Neural progenitor cell (in vitro differentiated cells): ENCODE data around the gene VTI1A. TPM values are rescaled to one million over a fixed set of nuclear protein-coding genes. Genes with fewer than 3 reads are reported as not detected.

ENCODE experiments used
- DNase-seq: peaks from one replicate; pipeline ENCODE4 v3.0.0-alpha.2; 2016; ENCODE audit warnings: low spot score
- H2AFZ ChIP-seq: fragments of 200-600 bp; sonication (generic); replicated peaks from 2 replicates; pipeline ENCODE4 v1.6.1; 2016; ENCODE audit warnings: antibody characterized with exemption
- H3F3A ChIP-seq: fragments of 200-600 bp; sonication (generic); 2 replicates; pipeline ENCODE4 v1.6.1; 2016; ENCODE audit warnings: antibody characterized with exemption, low read depth
- H3K27ac ChIP-seq: fragments of 200-600 bp; sonication (generic); 2 replicates; pipeline ENCODE4 v1.5.1; 2016; ENCODE audit warnings: mild to moderate bottlenecking
- H3K27me3 ChIP-seq: fragments of 200-600 bp; sonication (generic); 2 replicates; pipeline ENCODE4 v1.6.1; 2016; ENCODE audit warnings: mild to moderate bottlenecking, moderate library complexity
- H3K36me3 ChIP-seq: fragments of 200-600 bp; sonication (generic); 2 replicates; pipeline ENCODE4 v1.5.1; 2016
- H3K4me1 ChIP-seq: fragments of 200-600 bp; sonication (generic); 2 replicates; pipeline ENCODE4 v1.6.1; 2016; ENCODE audit warnings: mixed run types
- H3K4me2 ChIP-seq: fragments of 200-600 bp; sonication (generic); 2 replicates; pipeline ENCODE4 v1.6.1; 2016
- H3K4me3 ChIP-seq: fragments of 200-600 bp; sonication (generic); 2 replicates; pipeline ENCODE4 v1.5.1; 2016
- H3K79me2 ChIP-seq: fragments of 200-600 bp; sonication (generic); 2 replicates; pipeline ENCODE4 v1.6.1; 2016; ENCODE audit warnings: low read depth
- H3K9ac ChIP-seq: fragments of 200-600 bp; sonication (generic); 2 replicates; pipeline ENCODE4 v1.6.1; 2016
- H3K9me3 ChIP-seq: fragments of 200-600 bp; sonication (generic); 2 replicates; pipeline ENCODE4 v1.5.1; 2016; ENCODE audit warnings: low read depth
- H4K20me1 ChIP-seq: fragments of 200-600 bp; sonication (generic); 2 replicates; pipeline ENCODE4 v1.6.1; 2016; ENCODE audit warnings: low read depth
- H3K27ac Mint-ChIP-seq: 3 replicates; pipeline ENCODE4 v1.8.0; 2021; ENCODE audit warnings: mixed read lengths
- H3K27me3 Mint-ChIP-seq: 2 replicates; pipeline ENCODE4 v1.8.0; 2022; ENCODE audit warnings: low read depth, mild to moderate bottlenecking, inconsistent platforms, moderate library complexity, mixed read lengths; ENCODE audit not compliant: insufficient read depth
- H3K36me3 Mint-ChIP-seq: 3 replicates; pipeline ENCODE4 v1.8.0; 2021; ENCODE audit warnings: mixed read lengths
- H3K4me1 Mint-ChIP-seq: 3 replicates; pipeline ENCODE4 v1.8.0; 2021; ENCODE audit warnings: mixed read lengths
- H3K4me3 Mint-ChIP-seq: 3 replicates; pipeline ENCODE4 v1.8.0; 2021; ENCODE audit warnings: mild to moderate bottlenecking, moderate library complexity, mixed read lengths
- H3K9me3 Mint-ChIP-seq: 3 replicates; pipeline ENCODE4 v1.8.0; 2020; ENCODE audit warnings: mixed read lengths
- EZH2 ChIP-seq: fragments of 200-600 bp; sonication (generic); IDR thresholded peaks from 2 replicates; pipeline ENCODE4 v1.6.1; 2017; ENCODE audit warnings: antibody characterized with exemption, mild to moderate bottlenecking, moderate library complexity
- EZH2phosphoT487 ChIP-seq: fragments of 200-600 bp; sonication (generic); IDR thresholded peaks from 2 replicates; pipeline ENCODE4 v1.6.1; 2017; ENCODE audit warnings: antibody characterized with exemption
- total RNA-seq: library from RNA; depleted of rRNA; stranded (reverse); fragments of >200 nt; gene quantifications from 2 replicates; pipeline ENCODE4 v1.2.3, GENCODE V29; 2015; ENCODE audit warnings: low replicate concordance
- TF ChIP-seq, protein P1 (sequence below): fragments of 200-600 bp; sonication (generic); IDR thresholded peaks from 2 replicates; pipeline ENCODE4 v1.5.1; 2017; ENCODE audit warnings: antibody characterized with exemption, mild to moderate bottlenecking

Gene VTI1A
- total RNA-seq, 1 donor from 2014 or later, result 28.8 TPM

DNA sequence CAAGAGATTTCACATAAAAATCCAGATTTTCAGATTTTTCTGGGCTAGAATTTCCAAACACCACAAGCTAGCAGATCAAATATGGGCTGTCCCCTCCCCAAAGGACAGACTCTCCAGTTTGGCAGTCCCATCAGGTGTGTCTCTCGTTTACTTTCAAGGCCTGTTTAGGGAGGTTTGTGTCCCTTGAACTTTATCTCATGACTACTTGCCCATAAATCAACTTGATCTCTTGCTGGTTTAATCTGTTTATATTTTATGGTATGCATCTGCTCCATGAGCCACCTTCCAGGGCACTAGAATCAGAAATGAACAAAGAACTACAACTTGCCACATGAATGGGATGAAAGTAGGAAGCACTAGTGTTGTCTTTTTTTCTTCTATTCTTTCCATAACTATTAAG is 5.5 kb upstream of the VTI1A start:
- no peaks in the 10 kb centered on the region for H3K9me3 Mint-ChIP-seq

DNA sequence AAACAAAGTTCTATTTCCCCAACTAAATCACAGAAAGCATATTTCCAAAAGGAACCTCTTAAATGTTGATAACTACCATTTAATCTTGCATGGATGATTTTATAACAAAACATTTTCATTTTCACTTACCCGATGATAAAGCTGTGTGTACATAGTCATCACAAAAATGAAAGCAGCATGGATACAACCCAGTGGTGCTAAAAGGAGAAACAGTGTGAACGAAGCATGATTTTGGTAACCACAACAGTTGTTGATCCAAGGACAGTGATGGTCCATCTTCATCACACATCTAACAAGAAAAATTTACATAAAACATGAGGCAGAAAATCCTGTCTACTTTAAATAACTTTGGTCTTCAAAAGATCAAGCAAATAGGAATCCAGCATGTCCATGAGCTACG is 5.0 kb upstream of the VTI1A start:
- Histone ChIP-seq H2AFZ (no peak overlapping the region), H3K36me3 (no peaks in the 10 kb centered on the region), H3K4me3 (no peak overlapping the region), H3K4me1 (peaks cover 6% of the 10 kb centered on the region), H3K4me2 (no peak overlapping the region), H3K27me3 (no peaks in the 10 kb centered on the region), H3K9ac (peak overlapping the region; percentile 19), H3K79me2 (peaks cover 28% of the 10 kb centered on the region), H3F3A (peaks cover 7% of the 10 kb centered on the region), H3K9me3 (no peaks in the 10 kb centered on the region), H3K27ac (no peak overlapping the region), H4K20me1 (no peaks in the 10 kb centered on the region)
- DNase-seq, result no peak
- Mint-ChIP-seq H3K27me3 (no peaks in the 10 kb centered on the region), H3K9me3 (no peaks in the 10 kb centered on the region), H3K27ac (no peak overlapping the region), H3K4me3 (no peak overlapping the region), H3K4me1 (peaks cover 5% of the 10 kb centered on the region), H3K36me3 (peaks cover 6% of the 10 kb centered on the region)
- TF ChIP-seq EZH2 (no peak), EZH2phosphoT487 (no peak)
- TF ChIP-seq, protein P1, sequence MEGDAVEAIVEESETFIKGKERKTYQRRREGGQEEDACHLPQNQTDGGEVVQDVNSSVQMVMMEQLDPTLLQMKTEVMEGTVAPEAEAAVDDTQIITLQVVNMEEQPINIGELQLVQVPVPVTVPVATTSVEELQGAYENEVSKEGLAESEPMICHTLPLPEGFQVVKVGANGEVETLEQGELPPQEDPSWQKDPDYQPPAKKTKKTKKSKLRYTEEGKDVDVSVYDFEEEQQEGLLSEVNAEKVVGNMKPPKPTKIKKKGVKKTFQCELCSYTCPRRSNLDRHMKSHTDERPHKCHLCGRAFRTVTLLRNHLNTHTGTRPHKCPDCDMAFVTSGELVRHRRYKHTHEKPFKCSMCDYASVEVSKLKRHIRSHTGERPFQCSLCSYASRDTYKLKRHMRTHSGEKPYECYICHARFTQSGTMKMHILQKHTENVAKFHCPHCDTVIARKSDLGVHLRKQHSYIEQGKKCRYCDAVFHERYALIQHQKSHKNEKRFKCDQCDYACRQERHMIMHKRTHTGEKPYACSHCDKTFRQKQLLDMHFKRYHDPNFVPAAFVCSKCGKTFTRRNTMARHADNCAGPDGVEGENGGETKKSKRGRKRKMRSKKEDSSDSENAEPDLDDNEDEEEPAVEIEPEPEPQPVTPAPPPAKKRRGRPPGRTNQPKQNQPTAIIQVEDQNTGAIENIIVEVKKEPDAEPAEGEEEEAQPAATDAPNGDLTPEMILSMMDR, result no peak

More for the DNA sequence above, 5.5 kb upstream of the VTI1A start:
- Mint-ChIP-seq H3K27me3 (no peaks in the 10 kb centered on the region), H3K4me1 (peaks cover 5% of the 10 kb centered on the region), H3K27ac (no peak overlapping the region), H3K4me3 (no peak overlapping the region), H3K36me3 (peaks cover 6% of the 10 kb centered on the region)
- H3K36me3 ChIP-seq, result no peaks in the 10 kb centered on the region
- no peak overlapping the region for H3K4me3 ChIP-seq
- TF ChIP-seq EZH2phosphoT487, result no peak
- TF ChIP-seq EZH2, result no peak
- TF ChIP-seq, protein P1, result no peak
- H3K4me2 ChIP-seq, result no peak overlapping the region
- DNase-seq, result no peak
- no peaks in the 10 kb centered on the region for H3K27me3 ChIP-seq
- no peak overlapping the region for H3K9ac ChIP-seq
- no peaks in the 10 kb centered on the region for H4K20me1 ChIP-seq
- H3K9me3 ChIP-seq, result no peaks in the 10 kb centered on the region
- no peak overlapping the region for H2AFZ ChIP-seq
- H3K4me1 ChIP-seq, result peaks cover 6% of the 10 kb centered on the region
- H3K79me2 ChIP-seq, result peaks cover 25% of the 10 kb centered on the region
- no peak overlapping the region for H3K27ac ChIP-seq
- peaks cover 7% of the 10 kb centered on the region for H3F3A ChIP-seq

DNA sequence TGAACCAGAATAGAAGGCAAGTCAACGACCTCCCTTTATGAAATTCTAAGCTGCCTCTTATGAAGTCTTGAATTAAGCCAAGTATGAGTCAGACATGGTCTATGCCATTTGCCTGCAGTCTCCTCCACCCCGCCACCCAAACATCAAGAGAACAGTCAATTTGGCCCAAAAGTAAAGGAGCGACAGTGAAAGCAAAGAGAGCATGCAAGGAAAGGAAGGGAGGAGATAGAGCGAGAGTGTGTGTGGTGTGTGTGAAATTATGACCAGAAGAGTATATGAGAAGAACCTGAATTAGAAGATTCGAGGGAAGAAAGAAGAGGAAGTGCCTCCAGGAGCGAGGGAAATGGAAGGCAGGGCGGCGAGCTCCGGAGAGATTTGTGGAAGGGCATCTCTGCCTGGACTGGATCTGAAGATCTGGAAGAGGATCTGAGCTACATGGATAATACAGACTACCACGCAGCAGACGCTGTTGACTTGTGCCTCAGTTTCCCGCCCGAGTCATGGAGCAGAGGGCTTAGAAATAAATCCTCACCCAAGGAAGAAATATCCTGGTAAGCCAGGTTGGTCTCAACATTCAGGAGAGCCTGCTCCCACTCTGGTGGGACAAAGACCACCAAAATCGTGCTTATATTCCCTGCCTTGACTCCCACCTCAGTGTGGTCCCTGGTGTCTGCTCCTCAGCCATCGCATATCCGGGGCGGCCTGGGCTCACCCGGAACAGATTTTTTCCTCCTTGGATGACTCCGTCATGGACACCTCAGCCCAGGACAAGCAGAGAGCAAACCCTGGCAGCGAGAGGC is 760 bp upstream of the VTI1A start:
- peak overlapping the region; percentile 100 for H2AFZ ChIP-seq
- peaks cover 68% of the 10 kb centered on the region for H3K79me2 ChIP-seq
- no peak for TF ChIP-seq EZH2phosphoT487
- TF ChIP-seq, protein P1, result no peak
- no peak for TF ChIP-seq EZH2
- Mint-ChIP-seq H3K27me3 (no peaks in the 10 kb centered on the region), H3K27ac (peak overlapping the region; percentile 99), H3K36me3 (peaks cover 1% of the 10 kb centered on the region), H3K4me3 (peak overlapping the region; percentile 93), H3K9me3 (no peaks in the 10 kb centered on the region), H3K4me1 (peaks cover 11% of the 10 kb centered on the region)
- peaks cover 15% of the 10 kb centered on the region for H3K4me1 ChIP-seq
- H3K9me3 ChIP-seq, result no peaks in the 10 kb centered on the region
- H3K4me2 ChIP-seq, result peak overlapping the region; percentile 99
- H4K20me1 ChIP-seq, result no peaks in the 10 kb centered on the region
- DNase-seq, result no peak
- no peaks in the 10 kb centered on the region for H3F3A ChIP-seq
- no peak overlapping the region for H3K27ac ChIP-seq
- H3K9ac ChIP-seq, result peak overlapping the region; percentile 97
- no peaks in the 10 kb centered on the region for H3K27me3 ChIP-seq
- H3K36me3 ChIP-seq, result no peaks in the 10 kb centered on the region
- peak overlapping the region; percentile 99 for H3K4me3 ChIP-seq
